ENCODE measurements around the gene AASDHPPT. TPM values are rescaled to one million over a fixed set of nuclear protein-coding genes. Genes with fewer than 3 reads are reported as not detected.
"Not testable (repeated sequence)": the region's sequence is repeated elsewhere in the genome, so short reads cannot be mapped to it uniquely, and the experiment has no call there.

Gene AASDHPPT
- polyA plus RNA-seq, 1 donor, result 35.1 TPM

GRCh38 chr11:106058377-106058776, 19.1 kb upstream of the AASDHPPT start:
- H3K9me3 ChIP-seq (ENCODE audit: control insufficient read depth, low read depth, low read length); H3K4me3 ChIP-seq (ENCODE audit: low read length); DNase-seq; H3K36me3 ChIP-seq (ENCODE audit: control insufficient read depth, insufficient read depth, low read length); H3K27me3 ChIP-seq (ENCODE audit: control insufficient read depth, insufficient read depth, low read length); H3K4me1 ChIP-seq (ENCODE audit: control insufficient read depth, insufficient read depth, low read length); H3K27ac ChIP-seq (ENCODE audit: low read length): not testable (repeated sequence)
- 100% methylated on average over 4 of the region's 14 CpGs for WGBS (ENCODE audit: insufficient coverage, low lambda C conversion rate)

GRCh38 chr11:106059617-106060016, 17.8 kb upstream of the AASDHPPT start:
- WGBS (ENCODE audit: insufficient coverage, low lambda C conversion rate), result 100% methylated on average over 1 of the region's 1 CpG
- Histone ChIP-seq H3K4me1 (ENCODE audit: control insufficient read depth, insufficient read depth, low read length) (no peaks in the 10 kb centered on the region), H3K27me3 (ENCODE audit: control insufficient read depth, insufficient read depth, low read length) (no peaks in the 10 kb centered on the region), H3K4me3 (ENCODE audit: low read length) (no peak overlapping the region), H3K27ac (ENCODE audit: low read length) (no peak overlapping the region), H3K36me3 (ENCODE audit: control insufficient read depth, insufficient read depth, low read length) (peaks cover 3% of the 10 kb centered on the region), H3K9me3 (ENCODE audit: control insufficient read depth, low read depth, low read length) (no peaks in the 10 kb centered on the region)
- no peak for DNase-seq

DNA sequence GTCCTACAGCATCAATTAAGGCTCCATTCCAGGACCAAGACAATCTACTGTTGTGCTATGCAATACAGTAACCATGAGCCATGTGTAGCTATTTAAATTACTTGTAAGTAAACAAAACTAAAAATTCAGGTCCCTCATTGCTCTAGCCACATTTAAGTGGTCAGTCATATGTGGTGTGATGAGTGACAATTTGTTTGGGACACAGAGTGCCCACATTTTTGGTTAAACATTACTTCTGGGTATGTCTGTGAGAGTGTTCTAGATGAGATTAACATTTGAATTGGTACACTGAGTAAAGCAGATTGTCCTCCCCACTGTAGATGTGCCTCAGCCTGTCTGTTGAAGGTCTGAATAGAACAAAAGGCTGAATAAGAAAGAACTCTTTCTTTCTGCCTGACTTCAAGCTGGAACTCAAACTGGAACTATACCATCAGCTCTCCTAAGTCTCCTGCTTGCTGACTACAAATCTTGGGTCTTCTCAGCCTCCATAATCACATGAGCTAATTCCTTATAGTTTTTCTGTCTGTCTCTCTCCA, 16.1 kb upstream of the AASDHPPT start:
- Histone ChIP-seq H3K9me3 (ENCODE audit: control insufficient read depth, low read depth, low read length) (no peaks in the 10 kb centered on the region), H3K36me3 (ENCODE audit: control insufficient read depth, insufficient read depth, low read length) (peaks cover 3% of the 10 kb centered on the region), H3K27ac (ENCODE audit: low read length) (no peak overlapping the region), H3K4me1 (ENCODE audit: control insufficient read depth, insufficient read depth, low read length) (no peaks in the 10 kb centered on the region), H3K4me3 (ENCODE audit: low read length) (no peak overlapping the region), H3K27me3 (ENCODE audit: control insufficient read depth, insufficient read depth, low read length) (no peaks in the 10 kb centered on the region)
- no peak for DNase-seq

DNA sequence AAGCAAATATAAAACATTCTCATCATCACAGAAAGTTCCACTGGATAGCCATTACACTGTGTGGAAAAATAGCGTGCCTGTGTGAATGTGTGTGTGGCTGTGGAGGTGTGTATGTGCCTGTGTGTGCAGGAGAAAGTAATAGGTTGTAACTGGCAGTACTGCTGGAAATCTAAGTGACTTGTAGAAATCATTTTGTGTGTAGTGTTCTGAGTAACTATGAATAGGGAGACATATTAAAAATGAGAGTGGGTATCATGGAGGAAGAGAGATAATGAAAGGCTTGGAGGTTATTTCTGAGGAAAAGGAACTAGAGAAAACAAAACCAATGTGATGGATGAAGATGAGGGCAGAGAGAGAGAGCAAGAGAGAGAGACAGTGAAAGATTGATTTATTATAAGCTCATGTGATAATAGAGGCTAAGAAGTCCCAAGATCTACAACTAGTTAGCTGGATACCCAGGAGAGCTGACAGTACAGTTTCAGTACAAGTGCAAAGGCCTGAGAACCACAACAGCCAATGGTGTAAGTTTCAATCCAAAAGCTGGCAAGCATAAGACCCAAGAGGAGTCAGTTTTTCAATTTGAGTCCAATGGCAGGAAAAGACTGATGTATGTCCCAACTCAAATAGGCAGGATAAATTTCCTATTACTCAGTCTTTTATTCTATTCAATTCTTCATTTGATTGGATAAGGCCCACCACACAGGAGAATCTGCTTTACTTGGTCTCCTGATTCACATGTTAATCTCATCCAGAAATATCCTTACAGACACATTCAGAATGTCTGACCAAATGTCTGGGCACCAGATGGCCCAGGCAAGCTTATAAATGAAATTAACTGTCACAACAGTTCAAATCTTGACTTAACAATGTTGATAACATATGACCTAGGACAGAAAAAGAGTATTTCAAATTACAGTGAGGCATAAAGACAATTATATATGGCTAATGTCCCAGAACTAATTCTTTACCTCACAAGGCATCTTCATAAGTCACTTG, 15.2 kb upstream of the AASDHPPT start:
- no CpG with 5 or more reads among the region's 1 CpG for WGBS (ENCODE audit: insufficient coverage, low lambda C conversion rate)
- H3K4me1 ChIP-seq (ENCODE audit: control insufficient read depth, insufficient read depth, low read length), result no peaks in the 10 kb centered on the region
- no peak overlapping the region for H3K4me3 ChIP-seq (ENCODE audit: low read length)
- no peak for DNase-seq
- H3K27me3 ChIP-seq (ENCODE audit: control insufficient read depth, insufficient read depth, low read length), result no peaks in the 10 kb centered on the region
- H3K36me3 ChIP-seq (ENCODE audit: control insufficient read depth, insufficient read depth, low read length), result peaks cover 3% of the 10 kb centered on the region
- no peak overlapping the region for H3K27ac ChIP-seq (ENCODE audit: low read length)
- H3K9me3 ChIP-seq (ENCODE audit: control insufficient read depth, low read depth, low read length), result no peaks in the 10 kb centered on the region

DNA sequence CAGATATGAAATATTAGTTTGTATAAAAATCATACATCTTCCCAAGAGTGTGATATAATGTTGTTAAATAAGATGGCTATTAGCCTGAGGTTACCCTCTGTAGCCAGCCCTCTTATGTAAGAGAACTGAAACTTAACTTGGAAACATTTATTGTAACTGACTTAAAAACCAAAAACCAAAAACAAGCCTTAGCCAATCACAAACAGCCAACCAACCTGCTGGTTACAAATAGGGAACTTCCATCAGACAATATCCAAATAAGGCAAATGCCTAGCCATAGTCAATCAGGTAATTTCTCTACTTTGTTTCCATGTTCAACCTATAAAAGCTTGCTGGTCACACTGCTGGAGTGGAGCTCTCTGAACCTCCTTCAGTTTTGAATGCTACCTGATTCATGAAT, 14.5 kb upstream of the AASDHPPT start:
- no peak for DNase-seq
- Histone ChIP-seq H3K27ac (ENCODE audit: low read length) (no peak overlapping the region), H3K9me3 (ENCODE audit: control insufficient read depth, low read depth, low read length) (no peaks in the 10 kb centered on the region)

DNA sequence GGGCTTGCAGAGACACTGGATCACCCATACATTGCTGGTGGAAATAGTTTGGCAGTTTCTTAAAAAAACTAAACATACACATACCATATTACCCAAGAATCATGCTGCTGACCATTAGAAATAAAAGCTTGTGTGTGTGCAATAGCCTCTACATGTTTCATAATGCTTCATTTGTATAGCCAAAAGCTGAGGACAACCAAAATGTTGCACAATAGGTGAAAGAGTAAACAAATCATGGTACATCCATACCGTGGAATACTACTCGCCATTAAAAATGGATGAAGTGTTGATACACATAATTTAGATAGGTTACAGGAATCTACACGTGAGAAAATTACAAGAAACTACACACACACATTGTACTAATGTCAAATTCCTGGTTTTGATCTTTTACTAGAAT, 6.9 kb upstream of the AASDHPPT start:
- DNase-seq, result no peak
- no peak overlapping the region for H3K27ac ChIP-seq (ENCODE audit: low read length)
- H3K4me3 ChIP-seq (ENCODE audit: low read length), result no peak overlapping the region
- H3K9me3 ChIP-seq (ENCODE audit: control insufficient read depth, low read depth, low read length), result no peaks in the 10 kb centered on the region
- no peaks in the 10 kb centered on the region for H3K4me1 ChIP-seq (ENCODE audit: control insufficient read depth, insufficient read depth, low read length)
- 100% methylated on average over 1 of the region's 3 CpGs for WGBS (ENCODE audit: insufficient coverage, low lambda C conversion rate)
- H3K27me3 ChIP-seq (ENCODE audit: control insufficient read depth, insufficient read depth, low read length), result no peaks in the 10 kb centered on the region
- H3K36me3 ChIP-seq (ENCODE audit: control insufficient read depth, insufficient read depth, low read length), result no peaks in the 10 kb centered on the region

More for the DNA sequence above, 14.5 kb upstream of the AASDHPPT start:
- H3K36me3 ChIP-seq (ENCODE audit: control insufficient read depth, insufficient read depth, low read length), result no peaks in the 10 kb centered on the region
- no peak overlapping the region for H3K4me3 ChIP-seq (ENCODE audit: low read length)
- no peaks in the 10 kb centered on the region for H3K4me1 ChIP-seq (ENCODE audit: control insufficient read depth, insufficient read depth, low read length)
- no peaks in the 10 kb centered on the region for H3K27me3 ChIP-seq (ENCODE audit: control insufficient read depth, insufficient read depth, low read length)

DNA sequence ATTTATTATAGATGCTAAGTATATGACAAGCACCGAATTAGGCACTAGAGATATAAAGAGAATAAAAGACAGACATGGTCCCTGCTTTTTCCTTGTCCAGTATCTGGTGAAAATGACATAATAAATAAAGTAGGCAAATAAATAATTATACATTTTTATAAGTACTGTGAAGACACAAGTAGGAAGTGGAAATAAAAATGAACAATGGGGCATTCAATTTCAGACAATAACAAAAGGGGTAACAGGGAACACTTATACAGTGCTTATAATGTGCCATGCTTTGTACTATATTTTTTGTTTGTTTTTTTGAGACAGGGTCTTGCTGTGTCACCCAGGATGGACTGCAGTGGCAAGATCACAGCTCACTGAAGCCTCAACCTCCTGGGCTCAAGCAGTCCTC, 4.7 kb upstream of the AASDHPPT start:
- Histone ChIP-seq H3K36me3 (ENCODE audit: control insufficient read depth, insufficient read depth, low read length) (no peaks in the 10 kb centered on the region), H3K9me3 (ENCODE audit: control insufficient read depth, low read depth, low read length) (no peaks in the 10 kb centered on the region), H3K27me3 (ENCODE audit: control insufficient read depth, insufficient read depth, low read length) (no peaks in the 10 kb centered on the region), H3K27ac (ENCODE audit: low read length) (no peak overlapping the region), H3K4me3 (ENCODE audit: low read length) (no peak overlapping the region), H3K4me1 (ENCODE audit: control insufficient read depth, insufficient read depth, low read length) (no peaks in the 10 kb centered on the region)
- 89% methylated on average over 1 of the region's 1 CpG for WGBS (ENCODE audit: insufficient coverage, low lambda C conversion rate)
- no peak for DNase-seq

- H3K9me3 ChIP-seq (ENCODE audit: control insufficient read depth, low read depth, low read length), result no peaks in the 10 kb centered on the region
- H3K4me3 ChIP-seq (ENCODE audit: low read length), result peak overlapping the region; percentile 86
- H3K36me3 ChIP-seq (ENCODE audit: control insufficient read depth, insufficient read depth, low read length), result peaks cover 10% of the 10 kb centered on the region
- no peaks in the 10 kb centered on the region for H3K27me3 ChIP-seq (ENCODE audit: control insufficient read depth, insufficient read depth, low read length)
- 38% methylated on average over 3 of the region's 19 CpGs for WGBS (ENCODE audit: insufficient coverage, low lambda C conversion rate)
- H3K27ac ChIP-seq (ENCODE audit: low read length), result peak overlapping the region; percentile 98
- H3K4me1 ChIP-seq (ENCODE audit: control insufficient read depth, insufficient read depth, low read length), result no peaks in the 10 kb centered on the region
- DNase-seq, result no peak
These were observed 1.1 kb upstream of the AASDHPPT start for GRCh38 chr11:106076171-106076918.

DNA sequence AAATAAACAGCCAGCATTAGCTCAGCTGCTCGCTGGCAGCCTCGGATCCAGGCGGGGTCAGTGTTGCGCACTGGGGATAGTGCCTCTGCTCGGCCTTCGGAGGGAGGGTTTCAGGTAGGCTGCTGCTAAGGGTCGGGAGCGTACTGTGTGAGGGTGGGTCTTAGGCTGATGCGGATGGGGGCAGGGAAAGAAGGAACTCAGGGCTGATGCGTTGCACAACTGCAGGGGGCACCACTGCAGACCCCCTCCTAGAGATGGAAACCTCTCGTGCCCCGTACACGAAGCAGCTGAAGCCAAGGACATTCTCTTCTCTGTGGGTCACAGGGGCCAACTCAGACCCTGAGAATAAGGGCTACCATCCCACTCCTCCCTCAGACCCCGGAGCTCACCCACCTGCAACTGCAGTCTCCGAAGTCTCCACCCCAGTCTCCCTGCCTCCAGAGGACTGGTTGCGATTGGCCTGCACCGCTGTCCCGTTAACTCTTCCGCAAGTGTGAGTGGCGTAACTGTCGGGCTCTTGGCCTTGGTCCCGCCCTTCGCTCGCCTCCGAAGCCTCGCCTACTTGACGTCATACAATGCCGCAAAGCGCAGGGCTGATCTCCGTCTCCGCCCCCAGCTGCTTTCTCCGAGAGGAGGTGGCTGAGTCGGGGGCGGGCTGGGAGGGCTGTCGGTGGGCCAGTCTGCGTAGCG, 398 bp upstream of the AASDHPPT start, which contains the start of gene KBTBD3:
Gene KBTBD3, minus strand, starts transcription at position 429 of the 690 bp plus-strand sequence. CDS start 18,250 bp downstream, outside the sequence.
- H3K4me3 ChIP-seq (ENCODE audit: low read length), result peak within 1 kb of the TSS; percentile 86
- no CpG with 5 or more reads among the region's 37 CpGs for WGBS (ENCODE audit: insufficient coverage, low lambda C conversion rate)
- peak; percentile 100 for DNase-seq
- H3K36me3 ChIP-seq (ENCODE audit: control insufficient read depth, insufficient read depth, low read length), result peaks cover 13% of the 10 kb centered on the region
- H3K4me1 ChIP-seq (ENCODE audit: control insufficient read depth, insufficient read depth, low read length), result no peaks in the 10 kb centered on the region
- H3K9me3 ChIP-seq (ENCODE audit: control insufficient read depth, low read depth, low read length), result no peaks in the 10 kb centered on the region
- H3K27me3 ChIP-seq (ENCODE audit: control insufficient read depth, insufficient read depth, low read length), result no peaks in the 10 kb centered on the region
- peak within 1 kb of the TSS; percentile 98 for H3K27ac ChIP-seq (ENCODE audit: low read length)

GRCh38 chr11:106082096-106082495, 4.6 kb downstream of the AASDHPPT start:
- no peak for DNase-seq
- H3K4me1 ChIP-seq (ENCODE audit: control insufficient read depth, insufficient read depth, low read length), result no peaks in the 10 kb centered on the region
- H3K36me3 ChIP-seq (ENCODE audit: control insufficient read depth, insufficient read depth, low read length), result peaks cover 30% of the 10 kb centered on the region
- H3K27ac ChIP-seq (ENCODE audit: low read length), result no peak overlapping the region
- no peak overlapping the region for H3K4me3 ChIP-seq (ENCODE audit: low read length)
- H3K27me3 ChIP-seq (ENCODE audit: control insufficient read depth, insufficient read depth, low read length), result no peaks in the 10 kb centered on the region
- H3K9me3 ChIP-seq (ENCODE audit: control insufficient read depth, low read depth, low read length), result no peaks in the 10 kb centered on the region
